ENCODE data around the gene EDEM1. TPM values are rescaled to one million over a fixed set of nuclear protein-coding genes. Genes with fewer than 3 reads are reported as not detected.

The EDEM1 gene
- total RNA-seq, 1 experiment from 2014 or later = 65.9 TPM

DNA sequence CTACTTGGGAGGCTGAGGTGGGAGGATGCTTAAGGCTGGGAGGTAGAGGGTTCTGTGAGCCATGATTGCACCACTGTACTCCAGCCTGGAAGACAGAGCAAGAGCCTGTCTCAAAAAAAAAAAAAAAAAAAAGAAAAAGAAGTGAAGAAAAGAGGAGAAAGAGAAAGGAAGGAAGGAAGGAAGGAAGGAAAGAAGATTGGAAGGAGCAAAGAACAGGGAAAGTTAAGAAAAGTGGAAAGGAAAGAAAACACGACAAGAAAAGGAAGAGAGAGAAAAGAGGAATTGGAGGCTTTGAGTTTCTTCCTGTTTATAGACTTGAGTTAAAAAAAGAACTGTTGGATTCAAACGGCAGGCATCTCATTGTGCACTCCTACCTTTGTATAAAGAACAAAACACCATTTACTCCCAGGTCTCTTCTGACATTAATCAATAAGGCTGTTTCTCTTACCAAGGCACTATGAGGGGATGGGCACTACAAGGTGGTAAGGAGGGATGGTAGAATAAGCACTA is 73.5 kb downstream of the EDEM1 start:
- Mint-ChIP-seq H3K27ac (ENCODE audit: unreplicated experiment) (no peak overlapping the region), H3K9me3 (ENCODE audit: low read depth, unreplicated experiment) (no peaks in the 10 kb centered on the region), H3K4me3 (ENCODE audit: low read depth, unreplicated experiment) (no peak overlapping the region), H3K27me3 (ENCODE audit: unreplicated experiment) (no peaks in the 10 kb centered on the region), H3K36me3 (ENCODE audit: insufficient read depth, unreplicated experiment) (no peaks in the 10 kb centered on the region), H3K4me1 (ENCODE audit: low read depth, unreplicated experiment) (no peaks in the 10 kb centered on the region)
- TF ChIP-seq, protein P1, sequence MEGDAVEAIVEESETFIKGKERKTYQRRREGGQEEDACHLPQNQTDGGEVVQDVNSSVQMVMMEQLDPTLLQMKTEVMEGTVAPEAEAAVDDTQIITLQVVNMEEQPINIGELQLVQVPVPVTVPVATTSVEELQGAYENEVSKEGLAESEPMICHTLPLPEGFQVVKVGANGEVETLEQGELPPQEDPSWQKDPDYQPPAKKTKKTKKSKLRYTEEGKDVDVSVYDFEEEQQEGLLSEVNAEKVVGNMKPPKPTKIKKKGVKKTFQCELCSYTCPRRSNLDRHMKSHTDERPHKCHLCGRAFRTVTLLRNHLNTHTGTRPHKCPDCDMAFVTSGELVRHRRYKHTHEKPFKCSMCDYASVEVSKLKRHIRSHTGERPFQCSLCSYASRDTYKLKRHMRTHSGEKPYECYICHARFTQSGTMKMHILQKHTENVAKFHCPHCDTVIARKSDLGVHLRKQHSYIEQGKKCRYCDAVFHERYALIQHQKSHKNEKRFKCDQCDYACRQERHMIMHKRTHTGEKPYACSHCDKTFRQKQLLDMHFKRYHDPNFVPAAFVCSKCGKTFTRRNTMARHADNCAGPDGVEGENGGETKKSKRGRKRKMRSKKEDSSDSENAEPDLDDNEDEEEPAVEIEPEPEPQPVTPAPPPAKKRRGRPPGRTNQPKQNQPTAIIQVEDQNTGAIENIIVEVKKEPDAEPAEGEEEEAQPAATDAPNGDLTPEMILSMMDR (IDR thresholded peaks at IDR 0.05; ENCODE audit: unreplicated experiment) = no peak
- CTCF ChIA-PET = no interaction called here
- BruUV-seq (replicated peaks) = no TSS peak
- DNase-seq = no peak
- intact Hi-C loops (cut with micrococcal nuclease; ENCODE audit: unreplicated experiment) = no loop called here

- no peak for DNase-seq
- H3K36me3 Mint-ChIP-seq (ENCODE audit: insufficient read depth, unreplicated experiment) = no peaks in the 10 kb centered on the region
- H3K27ac Mint-ChIP-seq (ENCODE audit: unreplicated experiment) = no peak overlapping the region
- TF ChIP-seq, protein P1 (IDR thresholded peaks at IDR 0.05; ENCODE audit: unreplicated experiment) = no peak
- H3K27me3 Mint-ChIP-seq (ENCODE audit: unreplicated experiment) = no peaks in the 10 kb centered on the region
- H3K9me3 Mint-ChIP-seq (ENCODE audit: low read depth, unreplicated experiment) = no peaks in the 10 kb centered on the region
- CTCF ChIA-PET = no interaction called here
- intact Hi-C loops (cut with micrococcal nuclease; ENCODE audit: unreplicated experiment) = no loop called here
- H3K4me1 Mint-ChIP-seq (ENCODE audit: low read depth, unreplicated experiment) = no peaks in the 10 kb centered on the region
- H3K4me3 Mint-ChIP-seq (ENCODE audit: low read depth, unreplicated experiment) = no peak overlapping the region
- BruUV-seq (replicated peaks) = no TSS peak
Measured at GRCh38 chr3:5262507-5262906, 75.0 kb downstream of the EDEM1 start.

GRCh38 chr3:5264093-5264600 is 76.6 kb downstream of the EDEM1 start:
- H3K9me3 Mint-ChIP-seq (ENCODE audit: low read depth, unreplicated experiment) = no peaks in the 10 kb centered on the region
- no peak overlapping the region for H3K27ac Mint-ChIP-seq (ENCODE audit: unreplicated experiment)
- CTCF ChIA-PET = no interaction called here
- TF ChIP-seq, protein P1 (IDR thresholded peaks at IDR 0.05; ENCODE audit: unreplicated experiment) = no peak
- H3K27me3 Mint-ChIP-seq (ENCODE audit: unreplicated experiment) = no peaks in the 10 kb centered on the region
- H3K36me3 Mint-ChIP-seq (ENCODE audit: insufficient read depth, unreplicated experiment) = no peaks in the 10 kb centered on the region
- BruUV-seq (replicated peaks) = no TSS peak
- intact Hi-C loops (cut with micrococcal nuclease; ENCODE audit: unreplicated experiment) = no loop called here
- no peak for DNase-seq
- H3K4me3 Mint-ChIP-seq (ENCODE audit: low read depth, unreplicated experiment) = no peak overlapping the region
- H3K4me1 Mint-ChIP-seq (ENCODE audit: low read depth, unreplicated experiment) = no peaks in the 10 kb centered on the region

GRCh38 chr3:5264896-5265770 is 77.6 kb downstream of the EDEM1 start:
- H3K9me3 Mint-ChIP-seq (ENCODE audit: low read depth, unreplicated experiment) = no peaks in the 10 kb centered on the region
- H3K27me3 Mint-ChIP-seq (ENCODE audit: unreplicated experiment) = no peaks in the 10 kb centered on the region
- CTCF ChIA-PET = no interaction called here
- H3K36me3 Mint-ChIP-seq (ENCODE audit: insufficient read depth, unreplicated experiment) = no peaks in the 10 kb centered on the region
- intact Hi-C loops (cut with micrococcal nuclease; ENCODE audit: unreplicated experiment) = no loop called here
- BruUV-seq (replicated peaks) = no TSS peak
- H3K4me3 Mint-ChIP-seq (ENCODE audit: low read depth, unreplicated experiment) = no peak overlapping the region
- H3K27ac Mint-ChIP-seq (ENCODE audit: unreplicated experiment) = no peak overlapping the region
- TF ChIP-seq, protein P1 (IDR thresholded peaks at IDR 0.05; ENCODE audit: unreplicated experiment) = no peak
- no peak for DNase-seq
- H3K4me1 Mint-ChIP-seq (ENCODE audit: low read depth, unreplicated experiment) = no peaks in the 10 kb centered on the region
